ENCODE results near the gene AGBL4.

AGBL4 gene

GRCh38 chr1:48851638-48852037 is 1172.1 kb downstream of the AGBL4 start:
- no peak for DNase-seq (ENCODE audit: extremely low read depth in 1 of 2, low read depth in 1 of 2)

- DNase-seq (ENCODE audit: extremely low read depth in 1 of 2, low read depth in 1 of 2) = no peak
Observed at GRCh38 chr1:48848035-48848434, 1175.7 kb downstream of the AGBL4 start.

GRCh38 chr1:48846441-48846840 is 1177.3 kb downstream of the AGBL4 start:
- DNase-seq (ENCODE audit: extremely low read depth in 1 of 2, low read depth in 1 of 2) = no peak

GRCh38 chr1:48844187-48844586 is 1179.6 kb downstream of the AGBL4 start:
- no peak for DNase-seq (ENCODE audit: extremely low read depth in 1 of 2, low read depth in 1 of 2)

GRCh38 chr1:48841966-48842365 is 1181.8 kb downstream of the AGBL4 start:
- DNase-seq (ENCODE audit: extremely low read depth in 1 of 2, low read depth in 1 of 2) = no peak

- DNase-seq (ENCODE audit: extremely low read depth in 1 of 2, low read depth in 1 of 2) = no peak
Observed at GRCh38 chr1:48841461-48841860, 1182.3 kb downstream of the AGBL4 start.

GRCh38 chr1:48831120-48831978 is 1192.4 kb downstream of the AGBL4 start:
- DNase-seq (ENCODE audit: extremely low read depth in 1 of 2, low read depth in 1 of 2) = no peak

- no peak for DNase-seq (ENCODE audit: extremely low read depth in 1 of 2, low read depth in 1 of 2)
Observed at GRCh38 chr1:48830715-48831114, 1193.0 kb downstream of the AGBL4 start.

GRCh38 chr1:48829446-48829845 is 1194.3 kb downstream of the AGBL4 start:
- no peak for DNase-seq (ENCODE audit: extremely low read depth in 1 of 2, low read depth in 1 of 2)

GRCh38 chr1:48823168-48823567 is 1200.6 kb downstream of the AGBL4 start:
- DNase-seq (ENCODE audit: extremely low read depth in 1 of 2, low read depth in 1 of 2) = no peak

- no peak for DNase-seq (ENCODE audit: extremely low read depth in 1 of 2, low read depth in 1 of 2)
Observed at GRCh38 chr1:48820491-48820890, 1203.3 kb downstream of the AGBL4 start.

- DNase-seq (ENCODE audit: extremely low read depth in 1 of 2, low read depth in 1 of 2) = peak in 1 of 2 donors; percentile 19
Observed at GRCh38 chr1:48817505-48818114, 1206.1 kb downstream of the AGBL4 start.

- DNase-seq (ENCODE audit: extremely low read depth in 1 of 2, low read depth in 1 of 2) = no peak
Observed at GRCh38 chr1:48810740-48811139, 1213.0 kb downstream of the AGBL4 start.

- no peak for DNase-seq (ENCODE audit: extremely low read depth in 1 of 2, low read depth in 1 of 2)
Observed at GRCh38 chr1:48808496-48808895, 1215.3 kb downstream of the AGBL4 start.

- no peak for DNase-seq (ENCODE audit: extremely low read depth in 1 of 2, low read depth in 1 of 2)
Observed at GRCh38 chr1:48807554-48808260, 1216.0 kb downstream of the AGBL4 start.

GRCh38 chr1:48803474-48803873 is 1220.3 kb downstream of the AGBL4 start:
- DNase-seq (ENCODE audit: extremely low read depth in 1 of 2, low read depth in 1 of 2) = no peak

GRCh38 chr1:48794816-48795215 is 1228.9 kb downstream of the AGBL4 start:
- no peak for DNase-seq (ENCODE audit: extremely low read depth in 1 of 2, low read depth in 1 of 2)

- no peak for DNase-seq (ENCODE audit: extremely low read depth in 1 of 2, low read depth in 1 of 2)
Observed at GRCh38 chr1:48793863-48794262, 1229.9 kb downstream of the AGBL4 start.

- DNase-seq (ENCODE audit: extremely low read depth in 1 of 2, low read depth in 1 of 2) = no peak
Observed at GRCh38 chr1:48792961-48793360, 1230.8 kb downstream of the AGBL4 start.

- DNase-seq (ENCODE audit: extremely low read depth in 1 of 2, low read depth in 1 of 2) = no peak
Observed at GRCh38 chr1:48790397-48790796, 1233.4 kb downstream of the AGBL4 start.

- no peak for DNase-seq (ENCODE audit: extremely low read depth in 1 of 2, low read depth in 1 of 2)
Observed at GRCh38 chr1:48789903-48790302, 1233.9 kb downstream of the AGBL4 start.

GRCh38 chr1:48785869-48786268 is 1237.9 kb downstream of the AGBL4 start:
- DNase-seq (ENCODE audit: extremely low read depth in 1 of 2, low read depth in 1 of 2) = no peak
